ENCODE results near the gene GPR153.
A peak's percentile ranks its signal among the peaks of the same experiment; 100 is the strongest.

Gene GPR153

GRCh38 chr1:6247651-6248050 is 13.2 kb downstream of the GPR153 start:
- DNase-seq: no peak

GRCh38 chr1:6246497-6247467 is 14.1 kb downstream of the GPR153 start:
- DNase-seq: peak; percentile 84

GRCh38 chr1:6245869-6246496 is 14.9 kb downstream of the GPR153 start:
- peak; percentile 93 for DNase-seq

- peak; percentile 87 for DNase-seq
These were observed 15.6 kb downstream of the GPR153 start for GRCh38 chr1:6245086-6245868.

GRCh38 chr1:6244401-6245049 is 16.4 kb downstream of the GPR153 start:
- DNase-seq: no peak

- DNase-seq: no peak
These were observed 16.9 kb downstream of the GPR153 start, which contains the start of gene HES3 for GRCh38 chr1:6243993-6244392. HES3 (plus strand) TSS chr1:6244179; CDS start chr1:6244366, 187 bp downstream.

GRCh38 chr1:6243053-6243834 is 17.7 kb downstream of the GPR153 start:
- no peak for DNase-seq

- peak; percentile 23 for DNase-seq
These were observed 18.8 kb downstream of the GPR153 start for GRCh38 chr1:6241887-6242740.

GRCh38 chr1:6241107-6241886 is 19.6 kb downstream of the GPR153 start:
- no peak for DNase-seq

- peak; percentile 64 for DNase-seq
These were observed 20.7 kb downstream of the GPR153 start for GRCh38 chr1:6239950-6240768.

GRCh38 chr1:6239213-6239752 is 21.6 kb downstream of the GPR153 start:
- DNase-seq: no peak

- DNase-seq: no peak
These were observed 23.8 kb downstream of the GPR153 start for GRCh38 chr1:6237093-6237492.

GRCh38 chr1:6235296-6235677 is 25.6 kb downstream of the GPR153 start:
- DNase-seq: no peak

GRCh38 chr1:6234502-6235295 is 26.2 kb downstream of the GPR153 start:
- no peak for DNase-seq

- no peak for DNase-seq
These were observed 27.5 kb downstream of the GPR153 start for GRCh38 chr1:6233376-6233775.

- DNase-seq: no peak
These were observed 35.2 kb downstream of the GPR153 start for GRCh38 chr1:6225651-6226050.

GRCh38 chr1:6224718-6225117 is 36.2 kb downstream of the GPR153 start:
- no peak for DNase-seq

GRCh38 chr1:6223617-6224016 is 37.3 kb downstream of the GPR153 start:
- no peak for DNase-seq

Data from NCI-H345 (cell line).